Measurements from ENCODE around the gene WIPF1.

Gene WIPF1

DNA sequence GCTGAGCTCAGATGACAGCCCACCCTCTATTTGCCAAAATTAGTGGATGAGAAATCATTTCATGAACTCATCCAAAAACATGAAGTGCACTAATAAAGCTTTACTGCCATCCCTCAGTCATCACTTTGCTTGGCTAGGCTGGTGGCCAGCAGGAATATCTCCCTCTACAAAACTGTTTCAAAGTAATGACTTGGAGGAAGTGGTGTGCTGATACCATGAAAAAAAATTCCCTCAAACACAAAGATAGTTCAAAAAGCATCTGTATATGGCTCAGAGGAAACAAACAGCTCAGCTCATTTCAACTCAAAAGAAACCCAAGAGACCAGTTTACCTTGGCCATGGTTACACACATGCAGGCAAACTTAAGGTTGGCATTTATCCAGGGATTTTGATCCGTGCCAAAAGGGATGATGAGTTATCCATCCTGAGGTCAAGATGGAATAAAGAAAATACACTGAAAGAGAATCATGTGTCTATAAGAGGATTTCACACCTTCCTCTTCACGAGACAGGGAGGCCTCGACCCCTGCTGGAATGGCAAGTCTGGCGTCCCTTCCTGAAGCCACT lies 18.4 kb upstream of the WIPF1 start:
- H2AFZ ChIP-seq (ENCODE audit: low read depth, low read length) = no peak overlapping the region
- no peak overlapping the region for H3K4me2 ChIP-seq (ENCODE audit: low read length)
- no peaks in the 10 kb centered on the region for H3K9me3 ChIP-seq (ENCODE audit: insufficient read depth, low read length)
- no peak overlapping the region for H3K27ac ChIP-seq (ENCODE audit: low read length)
- no peaks in the 10 kb centered on the region for H4K20me1 ChIP-seq (ENCODE audit: insufficient read depth, low read length)
- H3K27me3 ChIP-seq (ENCODE audit: low read depth, low read length) = no peaks in the 10 kb centered on the region
- H3K4me1 ChIP-seq (ENCODE audit: low read length) = peaks cover 13% of the 10 kb centered on the region
- H3K4me3 ChIP-seq (ENCODE audit: low read length) = no peak overlapping the region
- no peak overlapping the region for H3K9ac ChIP-seq (ENCODE audit: low read length)
- H3K79me2 ChIP-seq (ENCODE audit: low read length) = no peaks in the 10 kb centered on the region
- H3K36me3 ChIP-seq (replicated peaks; ENCODE audit: low read depth, low read length) = peaks cover 8% of the 10 kb centered on the region
- TF ChIP-seq, protein P1, sequence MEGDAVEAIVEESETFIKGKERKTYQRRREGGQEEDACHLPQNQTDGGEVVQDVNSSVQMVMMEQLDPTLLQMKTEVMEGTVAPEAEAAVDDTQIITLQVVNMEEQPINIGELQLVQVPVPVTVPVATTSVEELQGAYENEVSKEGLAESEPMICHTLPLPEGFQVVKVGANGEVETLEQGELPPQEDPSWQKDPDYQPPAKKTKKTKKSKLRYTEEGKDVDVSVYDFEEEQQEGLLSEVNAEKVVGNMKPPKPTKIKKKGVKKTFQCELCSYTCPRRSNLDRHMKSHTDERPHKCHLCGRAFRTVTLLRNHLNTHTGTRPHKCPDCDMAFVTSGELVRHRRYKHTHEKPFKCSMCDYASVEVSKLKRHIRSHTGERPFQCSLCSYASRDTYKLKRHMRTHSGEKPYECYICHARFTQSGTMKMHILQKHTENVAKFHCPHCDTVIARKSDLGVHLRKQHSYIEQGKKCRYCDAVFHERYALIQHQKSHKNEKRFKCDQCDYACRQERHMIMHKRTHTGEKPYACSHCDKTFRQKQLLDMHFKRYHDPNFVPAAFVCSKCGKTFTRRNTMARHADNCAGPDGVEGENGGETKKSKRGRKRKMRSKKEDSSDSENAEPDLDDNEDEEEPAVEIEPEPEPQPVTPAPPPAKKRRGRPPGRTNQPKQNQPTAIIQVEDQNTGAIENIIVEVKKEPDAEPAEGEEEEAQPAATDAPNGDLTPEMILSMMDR (IDR thresholded peaks at IDR 0.05; ENCODE audit: low read depth, low read length) = no peak
- TF ChIP-seq EZH2phosphoT487 (IDR thresholded peaks at IDR 0.05; ENCODE audit: low read depth) = no peak

DNA sequence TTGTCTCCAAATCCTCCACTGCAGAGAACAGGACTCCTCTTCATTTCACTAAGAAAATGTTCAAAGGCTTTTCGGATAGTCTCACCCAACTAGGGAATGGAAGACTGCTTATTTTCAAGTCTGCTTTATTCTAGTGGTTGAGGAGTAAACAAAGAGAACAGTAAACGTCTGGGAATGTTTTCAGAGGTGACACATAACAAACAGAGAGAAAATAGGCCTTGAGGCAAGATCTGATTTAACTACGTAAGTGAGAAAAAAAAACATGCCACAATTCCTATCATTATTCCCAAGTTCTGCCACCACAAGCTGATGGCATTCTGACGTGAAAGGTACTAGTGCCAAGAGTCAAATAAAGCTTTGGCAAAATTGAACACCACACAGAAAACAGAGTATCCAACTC lies 16.7 kb upstream of the WIPF1 start:
- H3K36me3 ChIP-seq (replicated peaks; ENCODE audit: low read depth, low read length) = peaks cover 8% of the 10 kb centered on the region
- H3K79me2 ChIP-seq (ENCODE audit: low read length) = no peaks in the 10 kb centered on the region
- no peaks in the 10 kb centered on the region for H3K27me3 ChIP-seq (ENCODE audit: low read depth, low read length)
- no peak overlapping the region for H3K4me3 ChIP-seq (ENCODE audit: low read length)
- no peaks in the 10 kb centered on the region for H4K20me1 ChIP-seq (ENCODE audit: insufficient read depth, low read length)
- H3K27ac ChIP-seq (ENCODE audit: low read length) = no peak overlapping the region
- H2AFZ ChIP-seq (ENCODE audit: low read depth, low read length) = no peak overlapping the region
- H3K9me3 ChIP-seq (ENCODE audit: insufficient read depth, low read length) = no peaks in the 10 kb centered on the region
- peaks cover 30% of the 10 kb centered on the region for H3K4me1 ChIP-seq (ENCODE audit: low read length)
- no peak overlapping the region for H3K9ac ChIP-seq (ENCODE audit: low read length)
- TF ChIP-seq, protein P1 (IDR thresholded peaks at IDR 0.05; ENCODE audit: low read depth, low read length) = no peak
- TF ChIP-seq EZH2phosphoT487 (IDR thresholded peaks at IDR 0.05; ENCODE audit: low read depth) = no peak
- no peak overlapping the region for H3K4me2 ChIP-seq (ENCODE audit: low read length)

DNA sequence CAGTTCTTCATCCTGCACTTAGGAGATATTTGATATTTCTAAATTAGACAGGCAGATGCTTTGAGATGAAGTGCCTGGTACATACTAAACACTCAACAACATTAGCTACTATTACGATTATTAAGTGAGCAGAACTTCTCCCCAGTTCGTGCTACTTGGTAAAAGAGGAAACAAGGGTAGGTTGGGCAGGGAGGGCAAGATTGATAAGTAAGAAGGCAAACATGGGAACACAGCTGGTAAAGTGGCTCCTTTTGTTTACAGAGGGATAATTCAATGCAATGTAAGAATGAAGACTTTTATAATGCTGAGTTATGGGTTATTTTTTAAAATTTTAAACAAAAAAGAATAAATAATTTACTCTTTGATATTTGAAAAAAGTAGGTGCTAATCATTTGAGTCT lies 15.9 kb upstream of the WIPF1 start:
- Histone ChIP-seq H3K4me2 (ENCODE audit: low read length) (no peak overlapping the region), H2AFZ (ENCODE audit: low read depth, low read length) (no peak overlapping the region), H3K9me3 (ENCODE audit: insufficient read depth, low read length) (no peaks in the 10 kb centered on the region), H3K36me3 (replicated peaks; ENCODE audit: low read depth, low read length) (peaks cover 8% of the 10 kb centered on the region), H3K9ac (ENCODE audit: low read length) (no peak overlapping the region), H3K4me3 (ENCODE audit: low read length) (no peak overlapping the region), H3K79me2 (ENCODE audit: low read length) (no peaks in the 10 kb centered on the region), H3K27ac (ENCODE audit: low read length) (no peak overlapping the region), H3K27me3 (ENCODE audit: low read depth, low read length) (no peaks in the 10 kb centered on the region), H4K20me1 (ENCODE audit: insufficient read depth, low read length) (no peaks in the 10 kb centered on the region), H3K4me1 (ENCODE audit: low read length) (peaks cover 38% of the 10 kb centered on the region)
- no peak for TF ChIP-seq EZH2phosphoT487 (IDR thresholded peaks at IDR 0.05; ENCODE audit: low read depth)
- TF ChIP-seq, protein P1 (IDR thresholded peaks at IDR 0.05; ENCODE audit: low read depth, low read length) = no peak

DNA sequence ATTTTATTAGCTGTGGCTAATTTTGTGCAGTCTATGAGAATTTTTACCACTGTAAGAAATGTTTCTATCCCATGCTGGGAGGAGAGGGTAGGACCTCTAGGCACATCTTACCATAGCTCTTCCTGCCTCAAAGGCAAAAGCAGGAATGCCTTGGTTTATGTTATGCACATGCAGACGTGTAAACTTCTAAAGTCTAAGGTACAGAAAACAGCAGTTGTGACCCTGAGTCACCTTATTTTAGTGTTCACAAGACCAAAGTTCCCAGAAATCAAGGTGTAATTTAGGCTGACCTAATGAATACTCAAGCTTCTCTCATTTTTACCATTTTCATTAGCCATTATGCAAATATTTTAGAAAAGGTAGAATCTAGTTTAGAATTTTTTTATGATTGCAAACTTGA lies 15.4 kb upstream of the WIPF1 start:
- Histone ChIP-seq H4K20me1 (ENCODE audit: insufficient read depth, low read length) (no peaks in the 10 kb centered on the region), H3K4me1 (ENCODE audit: low read length) (peaks cover 43% of the 10 kb centered on the region), H3K36me3 (replicated peaks; ENCODE audit: low read depth, low read length) (peaks cover 8% of the 10 kb centered on the region), H3K79me2 (ENCODE audit: low read length) (no peaks in the 10 kb centered on the region), H3K9ac (ENCODE audit: low read length) (no peak overlapping the region), H3K27ac (ENCODE audit: low read length) (no peak overlapping the region), H3K27me3 (ENCODE audit: low read depth, low read length) (no peaks in the 10 kb centered on the region), H3K9me3 (ENCODE audit: insufficient read depth, low read length) (no peaks in the 10 kb centered on the region), H3K4me2 (ENCODE audit: low read length) (no peak overlapping the region), H2AFZ (ENCODE audit: low read depth, low read length) (no peak overlapping the region), H3K4me3 (ENCODE audit: low read length) (no peak overlapping the region)
- TF ChIP-seq EZH2phosphoT487 (IDR thresholded peaks at IDR 0.05; ENCODE audit: low read depth) = no peak
- TF ChIP-seq, protein P1 (IDR thresholded peaks at IDR 0.05; ENCODE audit: low read depth, low read length) = no peak

Data from OCI-LY3 (cell line).